IMR-90 (cell line): ENCODE results near the gene EXOC8. TPM values are rescaled to one million over a fixed set of nuclear protein-coding genes. Genes with fewer than 3 reads are reported as not detected.

Experiments used
- ATAC-seq: fragments of 200-7000 bp; cut with Tn5 transposase; 2 replicates; pipeline ENCODE4 v1.9.1; 2020; ENCODE audit warnings: low read depth, mild to moderate bottlenecking, moderate library complexity
- BruUV-seq: library from RNA; stranded (reverse); fragments of 400-500 nt; replicated peaks from 2 replicates; lab custom pipeline; 2021; lab: Mats Ljungman, UMichigan
- CTCF ChIA-PET: fragments of 300-600 bp; formaldehyde crosslinking; extraction: SDS; loops from one replicate; lab custom pipeline; 2021; ENCODE audit warnings: antibody characterized with exemption; lab: Yijun Ruan, JAX
- POLR2A ChIA-PET: fragments of 300-600 bp; sonication (Branson Sonifier 250); formaldehyde crosslinking; loops from one replicate; lab custom pipeline; 2022; ENCODE audit warnings: antibody characterized with exemption; ENCODE audit not compliant: unreplicated experiment; lab: Charles Lee
- DNase-seq: peaks from one replicate; pipeline ENCODE4 v3.0.0; 2013
- H2AFZ ChIP-seq: replicated peaks from 2 replicates; pipeline ENCODE3; 2013; ENCODE audit warnings: low read length, mild to moderate bottlenecking; ENCODE audit not compliant: poor library complexity
- H2AK5ac ChIP-seq: 2 replicates; pipeline ENCODE4 v1.6.1; 2013; ENCODE audit warnings: low read depth, low read length, inconsistent platforms
- H2AK9ac ChIP-seq: replicated peaks from 2 replicates; pipeline ENCODE3; 2013; ENCODE audit warnings: mild to moderate bottlenecking, low read depth, low read length, moderate library complexity; ENCODE audit not compliant: poor library complexity
- H2BK120ac ChIP-seq: 2 replicates; pipeline ENCODE4 v1.6.1; 2013; ENCODE audit warnings: low read depth, low read length, inconsistent platforms
- H2BK15ac ChIP-seq: 3 replicates; pipeline ENCODE4 v1.6.1; 2013; ENCODE audit warnings: low read depth, low read length, inconsistent platforms
- H2BK20ac ChIP-seq: 2 replicates; pipeline ENCODE4 v1.6.1; 2013; ENCODE audit warnings: low read depth, mild to moderate bottlenecking, inconsistent platforms, low read length, moderate library complexity
- H2BK5ac ChIP-seq: 2 replicates; pipeline ENCODE4 v1.6.1; 2013; ENCODE audit warnings: mild to moderate bottlenecking, low read depth, low read length, inconsistent platforms; ENCODE audit not compliant: poor library complexity, severe bottlenecking
- H3K14ac ChIP-seq: replicated peaks from 2 replicates; pipeline ENCODE4 v1.6.1; 2013; ENCODE audit warnings: low read depth, low read length, inconsistent platforms
- H3K18ac ChIP-seq: 2 replicates; pipeline ENCODE4 v1.6.1; 2013; ENCODE audit warnings: low read depth, low read length, control low read depth
- H3K23ac ChIP-seq: 2 replicates; pipeline ENCODE4 v1.6.1; 2013; ENCODE audit warnings: low read depth, low read length, inconsistent platforms
- H3K27ac ChIP-seq: 2 replicates; pipeline ENCODE4 v1.5.1; 2013; ENCODE audit warnings: mild to moderate bottlenecking, control low read depth, low read length; ENCODE audit not compliant: insufficient read depth
- H3K27me3 ChIP-seq: 2 replicates; pipeline ENCODE4 v1.6.1; 2013; ENCODE audit warnings: low read length; ENCODE audit not compliant: control insufficient read depth, insufficient read depth
- H3K36me3 ChIP-seq: 2 replicates; pipeline ENCODE4 v1.6.1; 2013; ENCODE audit warnings: low read length, mixed read lengths; ENCODE audit not compliant: control insufficient read depth, insufficient read depth
- H3K4ac ChIP-seq: 2 replicates; pipeline ENCODE4 v1.6.1; 2013; ENCODE audit warnings: low read depth, low read length, inconsistent platforms
- H3K4me1 ChIP-seq: 2 replicates; pipeline ENCODE4 v1.6.1; 2013; ENCODE audit warnings: low read length, mixed read lengths; ENCODE audit not compliant: control insufficient read depth, insufficient read depth
- H3K4me2 ChIP-seq: 2 replicates; pipeline ENCODE4 v1.6.1; 2013; ENCODE audit warnings: low read depth, mild to moderate bottlenecking, control low read depth, low read length, moderate library complexity
- H3K4me3 ChIP-seq: 2 replicates; pipeline ENCODE4 v1.5.1; 2013; ENCODE audit warnings: low read depth, mild to moderate bottlenecking, control low read depth, low read length, moderate library complexity; ENCODE audit not compliant: insufficient read depth
- H3K56ac ChIP-seq: 2 replicates; pipeline ENCODE4 v1.6.1; 2013; ENCODE audit warnings: low read length, inconsistent platforms; ENCODE audit not compliant: insufficient read depth; ENCODE audit errors: extremely low read depth
- H3K79me1 ChIP-seq, 2 experiments: 2 replicates each; pipeline ENCODE4 v1.6.1; 2013; ENCODE audit warnings: low read length in 2 of 2, inconsistent platforms in 1 of 2, low read depth in 1 of 2
- H3K9ac ChIP-seq: 2 replicates; pipeline ENCODE4 v1.6.1; 2013; ENCODE audit warnings: low read depth, low read length, control low read depth
- H3K9me1 ChIP-seq: 2 replicates; pipeline ENCODE4 v1.6.1; 2013; ENCODE audit warnings: low read length, inconsistent platforms; ENCODE audit not compliant: insufficient read depth
- H3K9me3 ChIP-seq: 2 replicates; pipeline ENCODE4 v1.6.1; 2013; ENCODE audit warnings: low read length; ENCODE audit not compliant: control insufficient read depth, insufficient read depth
- H4K20me1 ChIP-seq: 2 replicates; pipeline ENCODE4 v1.6.1; 2013; ENCODE audit warnings: low read length, inconsistent platforms; ENCODE audit not compliant: insufficient read depth
- H4K5ac ChIP-seq: 2 replicates; pipeline ENCODE4 v1.6.1; 2013; ENCODE audit warnings: mild to moderate bottlenecking, low read depth, low read length, control low read depth
- H4K8ac ChIP-seq, 2 experiments: 2 replicates each; pipeline ENCODE4 v1.6.1; 2013; ENCODE audit warnings: low read depth in 2 of 2, low read length in 2 of 2, control low read depth in 1 of 2, inconsistent platforms in 1 of 2
- H4K91ac ChIP-seq: 2 replicates; pipeline ENCODE4 v1.6.1; 2013; ENCODE audit warnings: low read depth, low read length, inconsistent platforms; ENCODE audit not compliant: insufficient read depth
- BHLHE40 ChIP-seq: fragments of 150-350 bp; IDR thresholded peaks from 2 replicates; pipeline ENCODE4 v1.6.1; 2016; ENCODE audit warnings: mild to moderate bottlenecking, low read depth, low read length
- CEBPB ChIP-seq: IDR thresholded peaks from 2 replicates; pipeline ENCODE4 v1.6.1; 2012; ENCODE audit warnings: low read depth, low read length, improper control_type of control experiment
- CHD1 ChIP-seq: IDR thresholded peaks from 2 replicates; pipeline ENCODE4 v1.6.1; 2012; ENCODE audit warnings: low read depth, low read length, improper control_type of control experiment
- CTCF ChIP-seq: conservative IDR thresholded peaks from 2 replicates; pipeline ENCODE4 v1.5.1; 2012; ENCODE audit warnings: mild to moderate bottlenecking, low read depth, low read length, improper control_type of control experiment
- ELK1 ChIP-seq: fragments of 150-350 bp; IDR thresholded peaks from 2 replicates; pipeline ENCODE4 v1.6.1; 2016; ENCODE audit warnings: low read depth, mild to moderate bottlenecking, low read length, moderate library complexity, borderline replicate concordance
- FOS ChIP-seq: fragments of 150-350 bp; IDR thresholded peaks from 2 replicates; pipeline ENCODE4 v1.6.1; 2016; ENCODE audit warnings: low read depth, low read length
- MAFK ChIP-seq: IDR thresholded peaks from 2 replicates; pipeline ENCODE4 v1.6.1; 2012; ENCODE audit warnings: low read depth, low read length, improper control_type of control experiment
- MAZ ChIP-seq: IDR thresholded peaks from 2 replicates; pipeline ENCODE4 v1.6.1; 2012; ENCODE audit warnings: low read depth, mild to moderate bottlenecking, low read length, improper control_type of control experiment, moderate library complexity, borderline replicate concordance
- MXI1 ChIP-seq: IDR thresholded peaks from 2 replicates; pipeline ENCODE4 v1.6.1; 2012; ENCODE audit warnings: low read depth, mild to moderate bottlenecking, low read length, moderate library complexity, borderline replicate concordance
- NFE2L2 ChIP-seq: fragments of 150-350 bp; IDR thresholded peaks from 2 replicates; pipeline ENCODE4 v1.6.1; 2016; ENCODE audit warnings: low read depth, mild to moderate bottlenecking, low read length
- POLR2A ChIP-seq: IDR thresholded peaks from 2 replicates; pipeline ENCODE4 v1.6.1; 2012; ENCODE audit warnings: mild to moderate bottlenecking, low read depth, low read length
- RAD21 ChIP-seq: IDR thresholded peaks from 2 replicates; pipeline ENCODE4 v1.6.1; 2012; ENCODE audit warnings: low read length, improper control_type of control experiment
- RCOR1 ChIP-seq: IDR thresholded peaks from 2 replicates; pipeline ENCODE4 v1.6.1; 2012; ENCODE audit warnings: mild to moderate bottlenecking, low read length, improper control_type of control experiment; ENCODE audit not compliant: insufficient replicate concordance
- RFX5 ChIP-seq: IDR thresholded peaks from 2 replicates; pipeline ENCODE4 v1.8.0; 2012; ENCODE audit warnings: low read depth, mild to moderate bottlenecking, low read length, moderate library complexity
- SMC3 ChIP-seq: fragments of 150-350 bp; IDR thresholded peaks from 2 replicates; pipeline ENCODE4 v1.6.1; 2016; ENCODE audit warnings: low read depth, mild to moderate bottlenecking, antibody characterized with exemption, low read length, moderate library complexity
- WGBS, 2 experiments: methylation state at CpG; one replicate each; pipeline versions ENCODE4 v1.1.5 to v1.1.7; 2013; ENCODE audit warnings: missing lambda C conversion rate in 2 of 2; ENCODE audit not compliant: insufficient read length in 1 of 2; ENCODE audit errors: extremely low coverage in 2 of 2; 5-methylcytosine and 5-hydroxymethylcytosine counted together
- dilution Hi-C: fragments of 300-500 bp; cut with HindIII; formaldehyde crosslinking; loops from one replicate; pipeline ENCODE4 v1.14.3; 2018; ENCODE audit warnings: low sequenced_read_pairs; ENCODE audit not compliant: unreplicated experiment
- in situ Hi-C: fragments of 300-500 bp; cut with MboI; formaldehyde crosslinking; loops from 3 replicates; pipeline ENCODE4 v1.14.3; 2019; ENCODE audit warnings: low sequenced_read_pairs, inconsistent platforms, mixed read lengths
- intact Hi-C: fragments of 100-400 bp; cut with micrococcal nuclease; formaldehyde crosslinking; loops from 2 replicates; pipeline ENCODE4 v1.10.0; 2022
- polyA plus RNA-seq, 3 experiments: library from polyadenylated mRNA; depleted of rRNA; stranded (reverse); fragments of >200 nt; gene quantifications; 2 replicates each; pipeline ENCODE4 v1.2.3, GENCODE V29; 2012; ENCODE audit warnings: low replicate concordance in 1 of 3
- total RNA-seq: library from RNA; depleted of rRNA; stranded (reverse); fragments of >200 nt; gene quantifications from 2 replicates; pipeline ENCODE4 v1.2.3, GENCODE V29; 2012

The EXOC8 gene
- total and polyA plus RNA-seq, 2 of the 4 experiments (the other 2 are of a cell fraction): 2.6 to 11.5 TPM

GRCh38 chr1:231315887-231316286 lies 21.8 kb downstream of the EXOC8 start:
- Histone ChIP-seq H2BK20ac (no peak overlapping the region), H3K9me1 (no peaks in the 10 kb centered on the region), H3K9me3 (no peaks in the 10 kb centered on the region; the same call in 1 of the 2 replicates), H3K36me3 (no peaks in the 10 kb centered on the region), H4K5ac (no peak overlapping the region), H2AFZ (no peak overlapping the region), H3K4me1 (no peaks in the 10 kb centered on the region), H3K27ac (no peak overlapping the region), H3K56ac (no peak overlapping the region), H3K27me3 (no peaks in the 10 kb centered on the region), H3K4me3 (no peak overlapping the region), H3K4me2 (no peak overlapping the region), H3K23ac (no peak overlapping the region), H4K20me1 (no peaks in the 10 kb centered on the region), H3K4ac (no peak overlapping the region), H3K18ac (no peak overlapping the region), H2BK15ac (no peak overlapping the region), H2AK9ac (no peak overlapping the region), H2BK5ac (no peak overlapping the region), H3K79me1 (no peaks in the 10 kb centered on the region), H2AK5ac (no peak overlapping the region), H3K9ac (no peak overlapping the region), H4K91ac (no peak overlapping the region), H3K14ac (no peak overlapping the region), H4K8ac (no peak overlapping the region), H2BK120ac (no peak overlapping the region)
- DNase-seq (peak; percentile 9), ATAC-seq (peak; percentile 71)
- dilution Hi-C loops (no loop called here), intact Hi-C loops (no loop called here), in situ Hi-C loops (no loop called here)
- ChIA-PET CTCF (interaction anchor here (0.6 to 1.1 kb wide), 3 partner anchors 14 to 20 kb away, joined by 3 to 4 read pairs (median 4); no protein-coding TSS in a partner anchor), POLR2A (no interaction called here)
- WGBS, 2 experiments: 22% methylated on average over 6 of the region's 11 CpGs; no CpG with 5 or more reads in 1 of the 2 experiments
- no TSS peak for BruUV-seq
- TF ChIP-seq MXI1 (no peak), MAFK (no peak), ELK1 (no peak), SMC3 (peak; percentile 44; the same call in 1 of the 2 replicates), CTCF (peak; percentile 45), POLR2A (no peak), MAZ (no peak), RCOR1 (no peak), CEBPB (no peak), RAD21 (peak; percentile 52), RFX5 (no peak), CHD1 (no peak), FOS (no peak), BHLHE40 (no peak), NFE2L2 (no peak)
